Measurements from ENCODE around the gene LCT.
"Not testable (repeated sequence)": the region's sequence is repeated elsewhere in the genome, so short reads cannot be mapped to it uniquely, and the experiment has no call there.

Gene LCT

DNA sequence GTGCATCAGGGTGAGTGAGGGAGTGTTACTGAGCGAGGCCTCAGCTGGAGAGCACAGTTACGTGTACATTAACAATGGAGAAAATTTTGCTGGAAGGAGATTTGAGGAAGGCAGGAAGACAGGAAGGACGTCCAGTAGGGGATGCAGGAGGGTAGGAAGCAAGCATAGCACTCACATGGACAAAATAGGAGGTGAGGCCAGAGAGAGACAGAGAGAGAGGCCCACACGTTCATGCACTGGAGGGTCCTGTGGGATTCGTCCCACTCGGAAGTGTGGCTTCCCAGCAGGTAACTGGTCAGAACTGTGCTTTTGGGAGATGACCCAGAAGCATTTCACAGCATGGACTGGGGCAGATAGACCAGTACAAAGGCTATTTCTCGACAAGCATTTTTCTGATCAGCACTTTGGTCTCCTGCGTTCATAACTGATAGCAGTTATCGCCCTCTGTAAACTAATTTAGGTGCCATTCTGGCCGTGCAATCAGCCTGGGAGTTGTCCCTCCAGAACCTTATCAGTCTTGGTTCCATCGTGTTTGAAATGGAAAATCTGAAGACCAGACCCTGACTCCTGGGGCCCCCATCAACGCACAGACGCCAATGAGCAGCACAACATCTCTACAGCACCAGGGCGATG lies 5.7 kb downstream of the LCT start:
- no peak for DNase-seq (ENCODE audit: low spot score)

- DNase-seq (ENCODE audit: low spot score), result no peak
Observed at GRCh38 chr2:135829378-135830135, 7.4 kb downstream of the LCT start.

- no peak for DNase-seq (ENCODE audit: low spot score)
Observed at GRCh38 chr2:135826544-135826943, 10.4 kb downstream of the LCT start.

DNA sequence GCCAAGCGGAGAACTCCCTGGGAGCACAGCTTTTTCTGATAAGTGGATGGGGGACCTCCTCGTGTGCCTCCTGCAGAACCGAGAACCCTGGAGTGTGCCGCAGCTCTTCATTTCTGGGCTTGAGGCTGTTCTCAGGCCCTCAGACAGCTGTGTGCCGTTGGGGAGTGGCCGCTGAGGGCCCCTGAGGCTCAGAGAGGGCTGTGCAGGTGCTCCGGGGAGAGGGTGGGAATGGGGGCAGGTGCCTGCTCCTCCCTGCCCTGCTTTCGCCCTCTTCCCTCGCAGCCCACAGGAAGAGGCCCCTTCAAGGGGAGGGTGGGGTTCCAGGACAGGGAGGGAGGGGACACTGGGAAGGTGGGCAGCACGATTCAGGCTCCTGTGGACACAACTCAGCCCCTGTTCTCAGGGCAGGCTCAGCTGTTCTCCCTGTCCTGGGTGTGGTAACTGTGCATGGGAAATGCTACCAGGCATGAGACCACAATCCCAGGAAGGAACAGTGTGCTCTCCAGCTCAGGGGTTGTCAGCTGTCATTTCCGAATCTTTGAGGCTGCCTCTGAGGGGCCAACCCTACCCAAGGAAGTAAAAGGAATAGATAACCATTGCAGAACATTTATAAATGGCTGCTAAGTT lies 11.3 kb downstream of the LCT start:
- no peak for DNase-seq (ENCODE audit: low spot score)

DNA sequence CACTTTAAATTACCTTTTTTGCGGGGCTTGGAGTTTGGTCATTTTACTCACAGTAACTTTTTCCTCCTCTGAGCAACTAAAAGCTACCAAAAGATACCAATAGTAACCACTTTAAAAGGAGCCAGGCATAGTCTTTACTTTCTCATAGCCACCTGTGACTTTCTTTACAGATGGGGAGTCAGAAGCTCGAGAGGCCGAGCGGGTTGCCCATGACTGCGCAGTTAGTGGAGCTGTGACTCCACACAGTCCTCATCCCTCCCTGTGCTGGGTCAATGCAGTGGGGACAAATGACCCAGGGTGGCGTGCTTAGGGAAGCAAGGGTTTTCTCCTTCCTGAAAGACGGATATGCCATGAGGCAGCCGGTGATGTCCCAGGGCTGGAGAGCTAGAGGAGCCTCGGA lies 11.9 kb downstream of the LCT start:
- DNase-seq (ENCODE audit: low spot score), result no peak

DNA sequence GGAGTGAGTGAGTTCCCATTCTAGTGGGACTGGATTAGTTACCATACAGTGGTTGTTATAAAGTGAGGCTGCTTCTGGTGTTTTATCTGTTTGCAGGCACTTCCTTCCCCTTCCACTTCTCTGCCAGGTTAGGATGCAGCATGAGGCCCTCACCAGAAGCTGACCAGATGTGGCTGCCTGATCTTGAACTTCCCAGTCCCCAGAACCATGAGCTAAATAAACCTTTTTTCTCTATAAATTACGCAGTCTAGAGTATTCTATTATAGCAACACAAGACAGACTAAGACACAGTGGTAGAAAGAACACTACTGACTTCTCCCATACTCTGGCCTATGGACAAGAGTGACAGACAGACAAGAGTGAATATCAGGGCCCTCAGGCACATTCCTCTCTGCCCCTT lies 14.1 kb downstream of the LCT start:
- DNase-seq (ENCODE audit: low spot score), result no peak

- DNase-seq (ENCODE audit: low spot score), result no peak
Observed at GRCh38 chr2:135821190-135821589, 15.8 kb downstream of the LCT start.

GRCh38 chr2:135820003-135820618 lies 16.9 kb downstream of the LCT start:
- DNase-seq (ENCODE audit: low spot score), result no peak

DNA sequence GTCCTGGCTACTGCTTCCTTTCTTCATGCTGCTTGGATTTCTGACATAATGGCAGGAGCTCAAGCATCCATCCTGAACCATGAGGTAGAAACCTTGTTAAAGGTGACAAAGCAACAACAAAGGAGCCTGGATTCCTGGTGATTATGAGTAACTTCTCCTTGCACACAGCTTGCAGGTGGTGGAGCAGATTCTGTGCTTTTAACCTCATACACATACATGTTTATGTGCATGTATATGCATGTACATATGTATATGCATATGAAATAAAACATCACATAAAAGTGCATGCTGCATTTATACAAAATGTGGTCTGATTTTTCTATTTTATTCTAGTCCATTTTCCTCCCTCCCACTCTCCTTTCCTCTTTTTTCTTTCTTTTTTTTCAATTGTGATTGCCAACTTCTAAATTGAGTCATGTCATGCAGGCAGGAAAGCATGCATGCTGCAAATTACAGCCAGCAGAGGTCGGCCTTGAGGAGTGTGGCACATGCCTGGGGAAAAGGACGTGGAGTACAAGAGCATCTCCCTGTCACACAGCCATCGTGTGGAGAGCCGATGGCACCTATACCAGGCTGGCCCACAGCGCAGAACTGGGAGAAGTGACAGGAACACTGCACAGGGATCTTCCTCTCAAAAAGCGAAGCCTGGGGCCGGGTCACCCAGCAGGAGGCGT lies 17.9 kb downstream of the LCT start:
- DNase-seq (ENCODE audit: low spot score), result peak; percentile 55

- no peak for DNase-seq (ENCODE audit: low spot score)
Observed at GRCh38 chr2:135817951-135818350, 19.0 kb downstream of the LCT start.

DNA sequence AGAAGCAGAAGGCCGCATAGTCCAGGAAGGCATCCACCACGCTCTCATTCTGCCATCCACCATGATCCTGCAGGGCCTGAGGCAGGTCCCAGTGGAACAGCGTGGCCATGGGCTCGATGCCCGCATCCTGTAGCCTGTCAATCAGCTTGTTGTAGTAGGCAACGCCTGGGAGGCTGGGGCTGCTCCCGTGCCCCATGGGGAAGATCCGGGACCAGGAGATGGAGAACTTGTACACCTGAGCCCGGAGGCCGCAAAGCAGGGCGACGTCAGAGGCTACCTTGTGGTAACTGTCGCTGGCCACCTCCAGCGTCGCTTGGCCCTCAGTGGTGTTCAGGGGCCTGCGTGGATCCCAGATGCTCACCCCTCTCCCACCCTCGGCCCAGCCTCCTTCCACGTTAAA lies 19.5 kb downstream of the LCT start:
- no peak for DNase-seq (ENCODE audit: low spot score)

DNA sequence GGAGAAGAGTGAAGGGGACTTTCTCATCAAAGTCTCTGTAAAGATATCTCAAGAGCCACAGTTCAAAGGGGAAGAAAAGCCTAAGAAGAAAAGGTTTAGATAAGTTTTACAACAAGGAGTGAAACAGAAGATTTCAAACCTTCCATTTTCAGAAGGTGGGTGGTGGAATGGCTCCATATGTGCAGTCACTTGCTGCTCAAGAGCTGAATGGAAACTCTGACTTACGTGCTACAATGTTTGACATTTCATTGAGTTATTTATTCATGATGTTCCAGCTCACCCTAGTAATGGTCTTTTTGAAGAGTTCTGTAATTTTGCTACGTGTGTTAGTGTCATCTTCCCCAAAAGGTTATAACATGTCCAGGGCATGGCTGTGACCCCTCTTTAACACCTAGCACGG lies 21.7 kb downstream of the LCT start:
- DNase-seq (ENCODE audit: low spot score), result no peak

DNA sequence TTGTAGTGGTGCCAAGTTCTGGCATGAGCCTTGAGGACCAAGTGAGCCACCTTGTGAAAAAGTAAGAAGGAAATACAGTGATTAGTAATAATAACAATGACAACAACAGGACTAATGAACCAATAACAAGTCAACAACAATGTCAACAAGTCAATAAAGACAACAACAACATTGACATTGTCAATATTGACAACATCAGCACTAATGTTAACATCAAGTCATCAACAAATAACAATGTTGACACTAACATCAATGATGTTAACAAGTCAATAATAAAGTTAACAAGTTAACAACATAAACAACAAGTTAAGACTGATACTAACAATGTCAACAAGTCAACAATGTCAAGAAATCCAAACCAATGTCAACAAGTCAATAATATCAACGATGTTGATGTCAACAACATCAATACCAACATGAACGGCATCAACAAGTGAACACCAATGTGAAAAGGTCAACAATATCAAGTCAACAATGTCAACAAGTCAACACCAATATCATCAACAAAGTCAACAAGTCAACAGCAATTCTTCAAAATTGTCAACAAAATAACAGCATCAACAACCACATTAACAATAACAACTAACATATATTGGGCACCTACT lies 24.0 kb downstream of the LCT start:
- DNase-seq (ENCODE audit: low spot score), result no peak

DNA sequence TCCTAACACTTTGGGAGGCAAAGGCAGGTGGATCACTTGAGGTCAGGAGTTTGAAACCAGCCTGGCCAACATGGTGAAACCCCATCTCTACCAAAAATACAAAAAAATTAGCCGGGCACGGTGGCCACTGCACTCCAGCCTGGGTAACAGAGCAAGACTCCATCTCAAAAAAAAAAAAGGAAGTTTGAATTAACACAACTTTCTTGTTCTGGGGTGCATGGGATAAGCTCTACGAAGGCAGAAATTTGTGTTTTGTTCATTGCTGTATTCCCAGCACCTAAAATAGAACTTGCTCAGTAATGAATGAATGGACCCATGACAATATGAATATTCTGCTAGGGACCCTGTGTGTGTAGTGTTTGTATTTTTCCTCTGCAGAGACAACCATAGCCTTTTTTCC lies 29.1 kb downstream of the LCT start:
- DNase-seq (ENCODE audit: low spot score), result not testable (repeated sequence)

- DNase-seq (ENCODE audit: low spot score), result no peak
Observed at GRCh38 chr2:135803278-135803677, 33.7 kb downstream of the LCT start.

GRCh38 chr2:135802350-135802749 lies 34.6 kb downstream of the LCT start:
- DNase-seq (ENCODE audit: low spot score), result no peak

GRCh38 chr2:135800513-135801460 lies 36.2 kb downstream of the LCT start:
- DNase-seq (ENCODE audit: low spot score), result no peak

GRCh38 chr2:135799738-135800137 lies 37.2 kb downstream of the LCT start:
- no peak for DNase-seq (ENCODE audit: low spot score)

DNA sequence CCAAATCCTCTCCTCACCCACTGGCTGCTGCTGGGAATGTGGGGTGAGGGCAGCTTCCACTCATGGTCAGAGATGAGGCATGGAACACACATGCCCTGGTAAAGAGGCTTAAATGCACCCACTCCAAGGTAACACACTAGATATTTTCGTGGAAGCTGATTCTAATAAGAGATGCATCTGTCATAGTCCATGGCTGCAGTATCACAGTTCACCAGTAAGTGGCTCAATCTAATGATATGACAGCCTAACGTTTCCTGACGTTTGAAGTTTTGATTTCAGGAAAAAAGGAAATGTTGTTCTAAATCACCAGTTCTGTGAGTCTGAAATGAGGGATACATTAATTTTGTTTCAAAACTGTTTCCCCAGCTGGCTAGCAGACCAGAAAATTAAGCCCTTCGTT lies 38.2 kb downstream of the LCT start:
- no peak for DNase-seq (ENCODE audit: low spot score)

- DNase-seq (ENCODE audit: low spot score), result no peak
Observed at GRCh38 chr2:135798275-135798705, 38.7 kb downstream of the LCT start.

All from iPS-NIHi11 (cell line).